ENCODE measurements around the gene COL5A3. TPM values are rescaled to one million over a fixed set of nuclear protein-coding genes. Genes with fewer than 3 reads are reported as not detected.

Gene COL5A3
- total and polyA plus RNA-seq, 4 donors, result 8.4 to 15.1 (median 10.5) TPM

DNA sequence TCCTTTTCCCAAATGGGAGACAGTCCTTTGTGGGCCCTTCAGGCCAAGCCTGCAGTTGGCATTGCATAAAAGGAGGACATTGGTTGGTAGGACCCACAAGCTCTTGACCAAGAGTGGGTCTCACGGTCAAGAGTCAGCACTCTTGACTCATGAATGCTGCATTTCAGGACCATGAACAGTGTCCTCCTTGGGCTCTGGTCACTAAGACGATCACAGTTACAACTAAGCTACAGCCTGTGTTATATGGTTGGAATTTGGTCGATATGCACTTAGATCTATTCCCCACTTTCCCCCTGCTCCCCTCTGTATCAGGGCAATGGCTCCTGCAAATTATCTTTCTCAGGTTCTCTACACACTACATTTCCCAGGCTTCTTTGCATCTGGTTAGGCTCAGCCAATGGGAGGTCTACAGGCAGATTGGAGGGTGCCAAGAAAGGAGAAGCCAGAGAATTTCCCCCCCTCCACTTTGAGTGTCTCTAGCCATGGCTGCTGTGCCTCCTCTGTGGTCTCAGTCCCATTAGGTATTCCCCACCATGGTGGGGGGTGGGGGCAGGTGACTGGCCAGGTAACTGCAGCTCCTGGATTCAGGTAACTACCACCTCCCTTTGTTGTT is 70.9 kb downstream of the COL5A3 start:
- peak in 1 of 3 donors; percentile 37 for DNase-seq

DNA sequence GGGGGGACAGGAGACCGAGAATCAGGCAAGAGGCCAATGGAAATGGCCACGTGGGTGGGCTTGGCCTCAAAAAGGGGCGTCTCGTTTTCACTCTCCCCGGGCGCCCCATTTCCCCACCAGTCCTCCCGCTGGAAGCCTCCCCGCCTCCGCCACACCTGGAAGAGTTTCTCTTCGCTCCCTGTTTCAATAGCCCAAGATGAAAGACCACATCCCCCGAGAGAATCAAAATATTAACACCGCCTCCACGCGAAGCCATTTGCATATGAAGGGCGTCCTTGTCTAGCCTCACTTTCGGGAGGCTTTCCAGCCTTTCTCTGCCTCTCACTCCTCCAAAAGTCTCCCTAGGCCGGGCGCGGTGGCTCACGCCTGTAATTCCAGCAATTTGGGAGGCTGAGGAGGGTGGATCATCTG is 73.3 kb downstream of the COL5A3 start:
- H3K27me3 ChIP-seq (ENCODE audit: control insufficient read depth in 3 of 3, insufficient read depth in 3 of 3, low read length in 2 of 3), result peaks cover 0 to 18% (median 13%) of the 10 kb centered on the region in 3 donors
- H3K4me1 ChIP-seq (ENCODE audit: control insufficient read depth in 5 of 5, insufficient read depth in 5 of 5, low read length in 5 of 5), result peaks cover 0 to 11% (median 2%) of the 10 kb centered on the region in 5 donors
- ATAC-seq (ENCODE audit: insufficient read depth, low FRiP score) (no peak), DNase-seq (peak; percentile 4 to 17 (median 15))
- no peak overlapping the region for H3K27ac ChIP-seq (ENCODE audit: low read depth in 1 of 2, low read length in 1 of 2)
- TF ChIP-seq, protein P1, sequence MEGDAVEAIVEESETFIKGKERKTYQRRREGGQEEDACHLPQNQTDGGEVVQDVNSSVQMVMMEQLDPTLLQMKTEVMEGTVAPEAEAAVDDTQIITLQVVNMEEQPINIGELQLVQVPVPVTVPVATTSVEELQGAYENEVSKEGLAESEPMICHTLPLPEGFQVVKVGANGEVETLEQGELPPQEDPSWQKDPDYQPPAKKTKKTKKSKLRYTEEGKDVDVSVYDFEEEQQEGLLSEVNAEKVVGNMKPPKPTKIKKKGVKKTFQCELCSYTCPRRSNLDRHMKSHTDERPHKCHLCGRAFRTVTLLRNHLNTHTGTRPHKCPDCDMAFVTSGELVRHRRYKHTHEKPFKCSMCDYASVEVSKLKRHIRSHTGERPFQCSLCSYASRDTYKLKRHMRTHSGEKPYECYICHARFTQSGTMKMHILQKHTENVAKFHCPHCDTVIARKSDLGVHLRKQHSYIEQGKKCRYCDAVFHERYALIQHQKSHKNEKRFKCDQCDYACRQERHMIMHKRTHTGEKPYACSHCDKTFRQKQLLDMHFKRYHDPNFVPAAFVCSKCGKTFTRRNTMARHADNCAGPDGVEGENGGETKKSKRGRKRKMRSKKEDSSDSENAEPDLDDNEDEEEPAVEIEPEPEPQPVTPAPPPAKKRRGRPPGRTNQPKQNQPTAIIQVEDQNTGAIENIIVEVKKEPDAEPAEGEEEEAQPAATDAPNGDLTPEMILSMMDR (IDR thresholded peaks at IDR 0.05; ENCODE audit: control extremely low read depth, extremely low read depth), result no peak
- H3K4me3 ChIP-seq, result no peak overlapping the region
- WGBS, 2 donors, result 12% methylated on average over 20 of the region's 20 CpGs
- no peak overlapping the region for H3K9ac ChIP-seq (ENCODE audit: insufficient read depth in 1 of 2, low read length in 2 of 2)
- no peaks in the 10 kb centered on the region for H3K36me3 ChIP-seq (ENCODE audit: control insufficient read depth in 4 of 4, insufficient read depth in 4 of 4, low read length in 4 of 4)
- H3K9me3 ChIP-seq (ENCODE audit: control insufficient read depth in 4 of 4, insufficient read depth in 3 of 4, low read length in 3 of 4), result peaks cover 0 to 5% (median 2%) of the 10 kb centered on the region in 4 donors

More for the DNA sequence above, 70.9 kb downstream of the COL5A3 start:
- WGBS, 2 donors, result 52 to 65% methylated on average over 3 of the region's 3 CpGs
- no peak overlapping the region for H3K9ac ChIP-seq (ENCODE audit: insufficient read depth in 1 of 2, low read length in 2 of 2)
- TF ChIP-seq, protein P1 (IDR thresholded peaks at IDR 0.05; ENCODE audit: control extremely low read depth, extremely low read depth), result no peak
- H3K27me3 ChIP-seq (ENCODE audit: control insufficient read depth in 3 of 3, insufficient read depth in 3 of 3, low read length in 2 of 3), result peaks cover 0 to 14% (median 13%) of the 10 kb centered on the region in 3 donors
- peaks cover 0 to 11% (median 2%) of the 10 kb centered on the region in 5 donors for H3K4me1 ChIP-seq (ENCODE audit: control insufficient read depth in 5 of 5, insufficient read depth in 5 of 5, low read length in 5 of 5)
- H3K4me3 ChIP-seq, result no peak overlapping the region
- H3K27ac ChIP-seq (ENCODE audit: low read depth in 1 of 2, low read length in 1 of 2), result no peak overlapping the region
- no peak for ATAC-seq (ENCODE audit: insufficient read depth, low FRiP score)
- H3K36me3 ChIP-seq (ENCODE audit: control insufficient read depth in 4 of 4, insufficient read depth in 4 of 4, low read length in 4 of 4), result no peaks in the 10 kb centered on the region
- peaks cover 0 to 8% (median 3%) of the 10 kb centered on the region in 4 donors for H3K9me3 ChIP-seq (ENCODE audit: control insufficient read depth in 4 of 4, insufficient read depth in 3 of 4, low read length in 3 of 4)

DNA sequence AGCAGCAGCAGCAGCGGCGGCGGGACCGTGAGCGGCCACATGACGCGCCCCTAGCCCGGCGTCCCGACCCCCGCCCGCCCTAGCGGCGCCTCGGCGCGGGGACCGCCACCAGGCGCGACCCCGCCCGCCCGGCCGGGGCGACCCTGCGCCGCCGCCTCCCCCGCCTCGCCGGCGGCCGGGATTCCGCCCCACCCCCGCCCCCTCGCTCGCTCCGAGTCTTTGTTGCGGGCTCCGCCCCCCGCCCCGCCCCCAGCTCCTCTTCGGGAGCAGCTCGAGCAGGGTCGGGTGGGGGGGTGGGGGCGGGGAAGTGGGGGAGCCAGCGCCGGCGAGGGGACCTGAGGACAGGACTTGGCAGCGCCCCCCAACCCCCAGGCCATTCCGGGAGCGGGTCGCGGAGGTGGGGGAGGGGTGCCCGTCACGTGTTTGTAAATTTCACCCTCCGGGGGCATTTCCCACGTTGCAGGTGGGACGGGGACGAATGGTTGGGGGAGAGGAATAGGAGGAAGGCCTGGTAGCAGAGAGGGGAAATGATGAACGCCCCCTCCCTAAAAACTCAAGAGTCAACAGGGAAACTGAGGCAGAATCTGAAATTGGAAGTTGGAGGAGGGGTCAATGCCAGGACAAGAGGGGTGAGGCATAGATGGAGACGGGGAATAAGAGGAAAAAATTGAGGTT is 73.8 kb downstream of the COL5A3 start, which contains the start of gene OLFM2:
TSS of gene OLFM2 (minus strand) at position 190 of the 675 bp plus-strand sequence. CDS start at position 41, 149 bp downstream.
- Histone ChIP-seq H3K36me3 (ENCODE audit: control insufficient read depth in 4 of 4, insufficient read depth in 4 of 4, low read length in 4 of 4) (no peaks in the 10 kb centered on the region), H3K4me1 (ENCODE audit: control insufficient read depth in 5 of 5, insufficient read depth in 5 of 5, low read length in 5 of 5) (peaks cover 0 to 11% (median 2%) of the 10 kb centered on the region in 5 donors), H3K9ac (ENCODE audit: insufficient read depth in 1 of 2, low read length in 2 of 2) (peak within 1 kb of the TSS; percentile 1 to 21), H3K27ac (ENCODE audit: low read depth in 1 of 2, low read length in 1 of 2) (no peak within 1 kb of the TSS), H3K27me3 (ENCODE audit: control insufficient read depth in 3 of 3, insufficient read depth in 3 of 3, low read length in 2 of 3) (peaks cover 0 to 18% (median 13%) of the 10 kb centered on the region in 3 donors), H3K9me3 (ENCODE audit: control insufficient read depth in 4 of 4, insufficient read depth in 3 of 4, low read length in 3 of 4) (peaks cover 0 to 5% (median 0%) of the 10 kb centered on the region in 4 donors), H3K4me3 (peak within 1 kb of the TSS; percentile 25)
- 1% methylated on average over 33 to 61 of the region's 62 CpGs for WGBS, 2 donors
- ATAC-seq (ENCODE audit: insufficient read depth, low FRiP score) (no peak), DNase-seq (peak; percentile 22 to 64 (median 55))
- TF ChIP-seq, protein P1 (IDR thresholded peaks at IDR 0.05; ENCODE audit: control extremely low read depth, extremely low read depth), result no peak

Measured in lung (tissue), 12 donors.